Bronchial epithelial cell (primary cell): ENCODE data around the gene S100A11. TPM values are rescaled to one million over a fixed set of nuclear protein-coding genes. Genes with fewer than 3 reads are reported as not detected.

Experiments used
- DNase-seq: peaks from one replicate; pipeline ENCODE4 v3.0.0-alpha.2; 2010; ENCODE audit warnings: low read depth
- FAIRE-seq: peaks from 2 replicates; lab custom pipeline; 2011; peaks lifted over from hg19 to GRCh38; lab: Jason Lieb, UNC
- H3K27me3 ChIP-seq: 2 replicates; pipeline ENCODE4 v1.5.1; 2011; ENCODE audit warnings: low read length; ENCODE audit not compliant: control insufficient read depth, insufficient read depth
- H3K36me3 ChIP-seq: 2 replicates; pipeline ENCODE4 v1.5.1; 2011; ENCODE audit warnings: low read length; ENCODE audit not compliant: control insufficient read depth, insufficient read depth
- H3K4me3 ChIP-seq: 2 replicates; pipeline ENCODE4 v1.5.1; 2011; ENCODE audit warnings: mild to moderate bottlenecking, low read depth, low read length, control low read depth
- total RNA-seq: library from RNA; depleted of rRNA; stranded (reverse); fragments of >200 nt; gene quantifications from 2 replicates; pipeline ENCODE4 v1.2.1, GENCODE V29; 2014
- TF ChIP-seq, protein P1 (sequence below): IDR thresholded peaks from 2 replicates; pipeline ENCODE4 v1.5.1; 2011; ENCODE audit warnings: mild to moderate bottlenecking, moderate library complexity, low read length, control low read depth, inconsistent platforms; ENCODE audit not compliant: insufficient read depth, severe bottlenecking

The S100A11 gene
- total RNA-seq, 1 donor from 2014 or later, result 58.7 TPM

DNA sequence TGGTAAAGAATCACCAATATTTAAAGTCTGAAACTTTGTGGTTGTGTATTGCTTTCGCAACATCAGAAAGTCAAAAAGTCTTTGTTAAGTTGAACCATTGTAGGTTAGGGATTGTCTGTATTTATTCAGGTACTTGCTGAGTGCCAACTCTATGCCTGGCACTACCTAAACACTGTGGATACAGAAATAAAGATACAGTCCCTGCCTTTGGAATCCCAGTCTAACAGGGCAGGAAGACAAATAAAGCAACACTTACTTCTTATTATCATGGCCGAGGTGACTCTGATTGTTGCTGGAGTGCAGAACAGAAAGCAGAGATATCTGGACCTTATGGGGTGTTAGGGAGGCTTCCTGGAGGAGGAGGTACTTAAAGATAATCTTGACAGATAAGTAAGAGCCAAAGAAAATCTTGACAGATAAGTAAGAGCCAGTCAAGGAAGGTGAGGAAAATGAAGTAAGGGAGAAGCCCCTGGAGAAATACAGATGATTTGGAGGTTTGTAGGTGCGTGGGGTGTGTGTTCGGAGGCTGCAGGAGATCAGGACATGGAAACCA is 31.4 kb downstream of the S100A11 start:
- no peak overlapping the region for H3K4me3 ChIP-seq
- FAIRE-seq, result no peak
- TF ChIP-seq, protein P1, sequence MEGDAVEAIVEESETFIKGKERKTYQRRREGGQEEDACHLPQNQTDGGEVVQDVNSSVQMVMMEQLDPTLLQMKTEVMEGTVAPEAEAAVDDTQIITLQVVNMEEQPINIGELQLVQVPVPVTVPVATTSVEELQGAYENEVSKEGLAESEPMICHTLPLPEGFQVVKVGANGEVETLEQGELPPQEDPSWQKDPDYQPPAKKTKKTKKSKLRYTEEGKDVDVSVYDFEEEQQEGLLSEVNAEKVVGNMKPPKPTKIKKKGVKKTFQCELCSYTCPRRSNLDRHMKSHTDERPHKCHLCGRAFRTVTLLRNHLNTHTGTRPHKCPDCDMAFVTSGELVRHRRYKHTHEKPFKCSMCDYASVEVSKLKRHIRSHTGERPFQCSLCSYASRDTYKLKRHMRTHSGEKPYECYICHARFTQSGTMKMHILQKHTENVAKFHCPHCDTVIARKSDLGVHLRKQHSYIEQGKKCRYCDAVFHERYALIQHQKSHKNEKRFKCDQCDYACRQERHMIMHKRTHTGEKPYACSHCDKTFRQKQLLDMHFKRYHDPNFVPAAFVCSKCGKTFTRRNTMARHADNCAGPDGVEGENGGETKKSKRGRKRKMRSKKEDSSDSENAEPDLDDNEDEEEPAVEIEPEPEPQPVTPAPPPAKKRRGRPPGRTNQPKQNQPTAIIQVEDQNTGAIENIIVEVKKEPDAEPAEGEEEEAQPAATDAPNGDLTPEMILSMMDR, result no peak
- H3K27me3 ChIP-seq, result no peaks in the 10 kb centered on the region
- no peak for DNase-seq
- H3K36me3 ChIP-seq, result no peaks in the 10 kb centered on the region

DNA sequence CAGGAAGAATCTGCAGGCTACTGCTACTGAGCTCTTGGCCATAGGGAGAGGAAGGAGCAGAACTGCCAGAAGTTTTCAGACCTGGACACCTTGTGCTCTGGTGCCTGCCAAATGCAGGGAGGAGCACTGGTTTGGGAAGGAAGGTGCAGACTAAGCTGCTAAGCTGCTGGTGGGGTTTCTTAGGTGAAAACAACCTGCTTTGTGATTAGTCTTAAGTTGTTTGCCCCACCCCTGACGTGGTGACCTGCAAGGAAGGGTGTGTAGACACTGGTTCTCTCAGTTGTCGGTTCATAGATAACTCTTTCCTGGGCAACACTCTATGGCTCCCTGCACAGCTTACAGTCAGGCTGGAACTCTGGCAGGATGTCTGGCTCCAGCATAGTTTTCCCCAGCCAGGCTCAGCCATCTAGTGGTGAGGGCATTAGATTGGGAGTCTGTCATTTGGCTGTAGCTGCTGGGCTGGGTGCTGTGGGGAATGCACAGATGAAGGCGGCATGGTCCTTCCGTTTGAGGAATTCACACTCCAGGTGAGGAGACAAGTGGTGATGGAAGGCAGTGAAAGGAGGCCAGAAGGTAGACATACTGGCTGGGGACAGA is 32.9 kb downstream of the S100A11 start:
- TF ChIP-seq, protein P1, result peak; percentile 47
- DNase-seq (no peak), FAIRE-seq (peak; percentile 43)
- H3K4me3 ChIP-seq, result no peak overlapping the region
- H3K27me3 ChIP-seq, result no peaks in the 10 kb centered on the region
- H3K36me3 ChIP-seq, result no peaks in the 10 kb centered on the region

DNA sequence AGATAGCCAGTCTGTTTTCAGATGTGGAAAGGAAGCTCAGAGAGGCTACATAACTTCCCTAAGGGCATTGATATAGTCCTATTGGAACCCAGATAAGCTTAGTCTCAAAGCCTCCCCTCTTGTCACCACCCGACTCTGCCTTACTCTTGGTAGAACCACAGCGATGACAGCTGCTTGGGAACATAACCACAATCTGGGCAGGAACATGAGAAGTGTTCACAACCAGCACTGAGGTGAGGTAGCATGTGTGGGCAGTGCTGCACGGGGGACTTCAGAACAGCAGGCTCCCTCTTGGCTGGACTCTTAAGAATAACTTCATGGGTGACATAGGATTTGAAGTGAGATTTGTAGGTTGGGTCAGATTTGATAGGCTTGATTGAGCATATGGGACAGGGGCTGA is 33.8 kb downstream of the S100A11 start:
- H3K4me3 ChIP-seq, result no peak overlapping the region
- no peaks in the 10 kb centered on the region for H3K27me3 ChIP-seq
- no peaks in the 10 kb centered on the region for H3K36me3 ChIP-seq
- FAIRE-seq (no peak), DNase-seq (no peak)
- TF ChIP-seq, protein P1, result no peak

GRCh38 chr1:152001631-152002584 is 34.9 kb downstream of the S100A11 start:
- FAIRE-seq, result no peak
- no peaks in the 10 kb centered on the region for H3K27me3 ChIP-seq
- DNase-seq, result peak; percentile 95

DNA sequence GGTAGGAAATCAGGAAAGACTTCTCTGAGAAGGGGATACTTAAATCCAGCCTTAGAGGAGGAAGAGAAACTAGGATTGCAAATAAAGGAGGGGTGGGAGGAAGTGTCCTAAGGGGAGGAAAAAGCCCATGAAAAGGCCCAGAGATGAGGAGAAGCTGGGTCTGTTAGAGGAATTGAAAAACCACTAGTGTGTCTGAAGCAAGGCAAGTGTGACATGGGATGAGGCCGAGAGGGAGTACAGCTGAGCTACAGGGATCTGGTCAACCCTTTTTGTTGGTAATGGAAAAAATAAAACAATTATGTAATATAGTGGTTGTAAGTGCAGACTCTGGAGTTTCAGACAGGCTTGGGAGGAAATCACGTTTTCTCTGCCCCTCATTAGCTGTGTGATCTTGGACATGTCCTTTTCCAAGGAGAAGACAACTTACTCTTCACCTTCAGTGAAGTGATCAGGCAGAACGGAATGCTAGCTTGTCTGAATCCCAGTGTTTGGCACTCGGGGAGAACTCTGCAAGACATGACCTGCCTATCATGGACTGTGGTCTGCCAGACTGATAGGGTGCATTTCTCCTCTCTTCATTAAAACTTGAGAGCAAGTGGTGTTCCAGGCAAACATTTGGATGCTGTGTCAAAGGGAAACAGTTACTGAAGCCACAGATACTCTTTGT is 35.7 kb downstream of the S100A11 start:
- no peaks in the 10 kb centered on the region for H3K36me3 ChIP-seq
- FAIRE-seq (peak; percentile 88), DNase-seq (peak; percentile 92)
- TF ChIP-seq, protein P1, result no peak
- H3K4me3 ChIP-seq, result no peak overlapping the region
- no peaks in the 10 kb centered on the region for H3K27me3 ChIP-seq

More at GRCh38 chr1:152001631-152002584, 34.9 kb downstream of the S100A11 start:
- Histone ChIP-seq H3K4me3 (no peak overlapping the region), H3K36me3 (no peaks in the 10 kb centered on the region)
- TF ChIP-seq, protein P1, result peak; percentile 75
